Transverse colon (tissue), 4 donors: ENCODE data around the gene NEU2. TPM values are rescaled to one million over a fixed set of nuclear protein-coding genes. Genes with fewer than 3 reads are reported as not detected.
"Not testable (repeated sequence)": the region's sequence is repeated elsewhere in the genome, so short reads cannot be mapped to it uniquely, and the experiment has no call there.

ENCODE experiments used
- DNase-seq: peaks from one replicate; pipeline ENCODE4 v3.0.0-alpha.2; 2019
- H3K27ac ChIP-seq, 4 donors: fragments of 200-600 bp; sonication (generic); 2 replicates each; pipeline ENCODE4 v1.5.1; 2016 to 2018; ENCODE audit warnings: inconsistent platforms in 4 of 4
- H3K27me3 ChIP-seq: fragments of 200-600 bp; sonication (generic); 2 replicates; pipeline ENCODE4 v1.5.1; 2017; ENCODE audit warnings: inconsistent platforms
- H3K36me3 ChIP-seq, 4 donors: fragments of 200-600 bp; sonication (generic); 2 replicates each; pipeline ENCODE4 v1.5.1; 2017 to 2019; ENCODE audit warnings: inconsistent platforms in 4 of 4
- H3K4me1 ChIP-seq, 4 donors: fragments of 200-600 bp; sonication (generic); 2 replicates each; pipeline ENCODE4 v1.5.1; 2017 to 2020; ENCODE audit warnings: inconsistent platforms in 4 of 4
- H3K4me3 ChIP-seq, 4 donors: fragments of 200-600 bp; sonication (generic); 1 replicate in 1 of 4; 2 replicates in 3 of 4; pipeline versions ENCODE4 v1.5.1 to v1.6.1; 2017 to 2019; ENCODE audit warnings: inconsistent platforms in 4 of 4
- H3K9me3 ChIP-seq, 2 donors: fragments of 200-600 bp; sonication (generic); 2 replicates each; pipeline ENCODE4 v1.5.1; 2017 to 2019; ENCODE audit warnings: inconsistent platforms in 2 of 2
- EP300 ChIP-seq: sonication (generic); formaldehyde crosslinking; IDR thresholded peaks from one replicate; pipeline ENCODE4 v1.6.1; 2017; ENCODE audit warnings: antibody characterized with exemption, low read depth
- POLR2A ChIP-seq: fragments of 450-650 bp; IDR thresholded peaks from one replicate; pipeline ENCODE4 v1.6.1; 2016; ENCODE audit warnings: antibody characterized with exemption, mild to moderate bottlenecking, moderate library complexity
- POLR2AphosphoS5 ChIP-seq, 3 donors: sonication (generic); formaldehyde crosslinking; IDR thresholded peaks; one replicate each; pipeline ENCODE4 v1.6.1; 2016; ENCODE audit warnings: antibody characterized with exemption in 3 of 3
- WGBS, 2 donors: methylation state at CpG; one replicate each; pipeline ENCODE4 v1.1.5; 2018; ENCODE audit warnings: low coverage in 1 of 2; 5-methylcytosine and 5-hydroxymethylcytosine counted together
- in situ Hi-C, 4 donors: fragments of 200-750 bp; cut with MboI; loops; one replicate each; pipeline versions ENCODE4 v1.15.0 to v1.15.1; 2017; ENCODE audit warnings: low sequenced_read_pairs in 3 of 4, low pct_ligation_motif_present in 1 of 4, low pct_unique_long_range_greater_than_20kb in 1 of 4
- intact Hi-C: fragments of 100-400 bp; cut with DNase I; formaldehyde crosslinking; loops from one replicate; pipeline ENCODE4 v1.15.1; 2023; ENCODE audit warnings: low total_unique reads
- total RNA-seq, 4 donors: library from RNA; depleted of rRNA; stranded (reverse); fragments of >200 nt; gene quantifications; one replicate each; pipeline ENCODE4 v1.1.0, GENCODE V29; 2016
- TF ChIP-seq, protein P1 (sequence below), 5 experiments: fragments of 200-600 bp in 3 of 5; fragments of 450-650 bp in 2 of 5; sonication (generic) in 3 of 5; IDR thresholded peaks; 1 replicate in 2 of 5; 2 replicates in 3 of 5; pipeline ENCODE4 v1.5.1; 2016 to 2017; ENCODE audit warnings: antibody characterized with exemption in 5 of 5, inconsistent platforms in 3 of 5, mild to moderate bottlenecking in 2 of 5, moderate library complexity in 1 of 5

The NEU2 gene
- total RNA-seq, 4 donors from 2014 or later, result 0.41 TPM; not detected in 3

DNA sequence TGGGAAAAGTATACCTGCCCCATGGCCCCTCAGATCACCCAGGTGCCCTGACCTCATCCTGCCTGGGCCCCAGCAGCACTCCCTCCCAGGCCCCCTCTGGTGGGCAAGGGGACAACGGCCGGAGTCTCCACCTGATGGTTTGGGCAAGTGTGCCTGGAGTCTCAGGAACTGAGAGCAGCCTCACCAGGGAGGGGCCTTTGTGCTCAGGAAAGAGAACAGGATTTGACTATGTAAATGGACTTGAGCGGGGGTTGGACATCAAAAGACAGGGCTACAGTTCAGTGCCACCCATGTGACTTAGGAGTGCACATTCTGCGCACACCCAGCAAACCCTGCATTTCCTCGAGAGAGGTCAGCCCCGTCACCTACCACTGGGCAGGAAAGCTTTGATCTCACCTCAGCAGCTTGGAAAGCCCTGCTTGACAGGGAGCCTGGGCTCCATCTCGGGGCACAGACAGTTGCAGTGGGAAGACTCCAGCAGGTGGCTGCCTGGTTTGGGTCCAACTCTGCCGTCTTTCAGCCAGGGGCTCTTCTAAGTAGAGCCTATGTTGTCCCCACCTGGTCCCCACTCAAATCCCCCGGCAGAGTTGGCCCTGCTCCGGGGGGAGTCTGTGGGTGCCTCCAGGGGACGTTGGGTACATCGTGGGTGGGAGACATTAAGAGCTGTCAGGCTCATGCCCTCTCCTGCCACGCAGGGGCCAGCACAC, 30.9 kb downstream of the NEU2 start:
- DNase-seq, result peak; percentile 65
- Histone ChIP-seq H3K4me3 (peak overlapping the region in 1 of 4 donors; percentile 56), H3K9me3 (no peaks in the 10 kb centered on the region), H3K36me3 (no peaks in the 10 kb centered on the region), H3K27me3 (no peaks in the 10 kb centered on the region), H3K4me1 (peaks cover 0 to 37% (median 9%) of the 10 kb centered on the region in 4 donors), H3K27ac (peak overlapping the region; percentile 71 to 85 (median 82))
- in situ Hi-C loops, result no loop called here
- intact Hi-C loops, result no loop called here
- WGBS, 2 donors, result 59% methylated on average over 12 of the region's 13 CpGs; no CpG with 5 or more reads in 1 of the 2 donors
- TF ChIP-seq POLR2A, result no peak
- no peak for TF ChIP-seq EP300
- peak; percentile 11 to 59 (median 42) for TF ChIP-seq POLR2AphosphoS5 (IDR thresholded peaks at IDR 0.05)

- H3K4me3 ChIP-seq, result no peak overlapping the region
- DNase-seq, result no peak
- intact Hi-C loops (no loop called here), in situ Hi-C loops (no loop called here)
- no peaks in the 10 kb centered on the region for H3K27me3 ChIP-seq
- H3K36me3 ChIP-seq, result no peaks in the 10 kb centered on the region
- H3K27ac ChIP-seq, result peak overlapping the region; percentile 10 to 83 (median 68)
- H3K4me1 ChIP-seq, result peaks cover 0 to 41% (median 9%) of the 10 kb centered on the region in 4 donors
- TF ChIP-seq, protein P1, sequence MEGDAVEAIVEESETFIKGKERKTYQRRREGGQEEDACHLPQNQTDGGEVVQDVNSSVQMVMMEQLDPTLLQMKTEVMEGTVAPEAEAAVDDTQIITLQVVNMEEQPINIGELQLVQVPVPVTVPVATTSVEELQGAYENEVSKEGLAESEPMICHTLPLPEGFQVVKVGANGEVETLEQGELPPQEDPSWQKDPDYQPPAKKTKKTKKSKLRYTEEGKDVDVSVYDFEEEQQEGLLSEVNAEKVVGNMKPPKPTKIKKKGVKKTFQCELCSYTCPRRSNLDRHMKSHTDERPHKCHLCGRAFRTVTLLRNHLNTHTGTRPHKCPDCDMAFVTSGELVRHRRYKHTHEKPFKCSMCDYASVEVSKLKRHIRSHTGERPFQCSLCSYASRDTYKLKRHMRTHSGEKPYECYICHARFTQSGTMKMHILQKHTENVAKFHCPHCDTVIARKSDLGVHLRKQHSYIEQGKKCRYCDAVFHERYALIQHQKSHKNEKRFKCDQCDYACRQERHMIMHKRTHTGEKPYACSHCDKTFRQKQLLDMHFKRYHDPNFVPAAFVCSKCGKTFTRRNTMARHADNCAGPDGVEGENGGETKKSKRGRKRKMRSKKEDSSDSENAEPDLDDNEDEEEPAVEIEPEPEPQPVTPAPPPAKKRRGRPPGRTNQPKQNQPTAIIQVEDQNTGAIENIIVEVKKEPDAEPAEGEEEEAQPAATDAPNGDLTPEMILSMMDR (IDR thresholded peaks at IDR 0.05), result no peak
- no peak for TF ChIP-seq POLR2A
- no peak for TF ChIP-seq POLR2AphosphoS5 (IDR thresholded peaks at IDR 0.05)
- TF ChIP-seq EP300, result no peak
- no peaks in the 10 kb centered on the region for H3K9me3 ChIP-seq
- 80% methylated on average over 9 of the region's 9 CpGs; no CpG with 5 or more reads in 1 of the 2 donors for WGBS, 2 donors
These were observed 31.5 kb downstream of the NEU2 start for GRCh38 chr2:233063976-233064411.

DNA sequence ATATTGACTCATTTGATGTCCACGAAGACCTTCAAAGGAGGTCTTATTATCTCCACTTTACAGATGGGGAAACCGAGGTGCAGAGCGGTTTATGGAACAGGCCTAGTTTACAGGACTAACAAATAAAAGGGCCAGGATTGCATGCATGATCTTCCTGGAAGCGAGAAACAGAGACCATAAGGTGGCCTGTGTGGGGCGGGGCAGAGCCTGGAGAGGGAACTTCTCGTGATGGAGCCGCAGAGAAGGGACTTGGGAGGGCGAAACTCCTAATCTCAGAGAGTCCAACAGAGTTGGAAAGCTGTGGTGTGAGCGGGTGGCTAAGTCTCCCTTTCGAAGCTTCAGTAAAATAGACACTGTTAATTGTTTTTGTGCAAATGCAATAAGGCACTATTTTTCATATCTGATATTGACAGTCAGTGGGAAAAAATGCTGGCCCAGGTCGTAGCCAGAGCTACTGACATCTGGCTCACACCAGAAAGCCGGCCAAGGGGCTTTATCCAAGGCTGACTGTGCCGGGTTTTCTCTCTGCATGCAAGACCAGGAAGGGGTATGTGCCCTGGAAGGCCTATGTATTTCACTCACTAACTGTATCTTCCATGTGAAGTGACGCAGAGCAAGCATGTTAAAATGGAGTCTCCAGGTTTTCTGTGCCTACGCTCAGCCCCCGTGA, 32.2 kb downstream of the NEU2 start:
- H3K36me3 ChIP-seq, result no peaks in the 10 kb centered on the region
- no peak for TF ChIP-seq POLR2A
- no peak for TF ChIP-seq EP300
- no peak for TF ChIP-seq POLR2AphosphoS5 (IDR thresholded peaks at IDR 0.05)
- TF ChIP-seq, protein P1 (IDR thresholded peaks at IDR 0.05), result no peak
- no peaks in the 10 kb centered on the region for H3K27me3 ChIP-seq
- in situ Hi-C loops, result no loop called here
- H3K27ac ChIP-seq, result peak overlapping the region in 2 of 4 donors; percentile 11 to 65
- H3K4me1 ChIP-seq, result peaks cover 0 to 36% (median 7%) of the 10 kb centered on the region in 4 donors
- WGBS, 2 donors, result 79 to 84% methylated on average over 6 to 16 of the region's 16 CpGs
- H3K9me3 ChIP-seq, result no peaks in the 10 kb centered on the region
- intact Hi-C loops, result no loop called here
- DNase-seq, result no peak
- H3K4me3 ChIP-seq, result no peak overlapping the region

GRCh38 chr2:233065200-233065589, 32.7 kb downstream of the NEU2 start:
- H3K4me3 ChIP-seq, H3K9me3 ChIP-seq, H3K27me3 ChIP-seq, in situ Hi-C loops, H3K36me3 ChIP-seq, DNase-seq, intact Hi-C loops: not testable (repeated sequence)
- H3K27ac ChIP-seq, result peak overlapping the region in 1 of 4 donors; percentile 11
- 78 to 97% methylated on average over 4 of the region's 4 CpGs for WGBS, 2 donors
- peaks cover 0 to 34% (median 5%) of the 10 kb centered on the region in 4 donors for H3K4me1 ChIP-seq

DNA sequence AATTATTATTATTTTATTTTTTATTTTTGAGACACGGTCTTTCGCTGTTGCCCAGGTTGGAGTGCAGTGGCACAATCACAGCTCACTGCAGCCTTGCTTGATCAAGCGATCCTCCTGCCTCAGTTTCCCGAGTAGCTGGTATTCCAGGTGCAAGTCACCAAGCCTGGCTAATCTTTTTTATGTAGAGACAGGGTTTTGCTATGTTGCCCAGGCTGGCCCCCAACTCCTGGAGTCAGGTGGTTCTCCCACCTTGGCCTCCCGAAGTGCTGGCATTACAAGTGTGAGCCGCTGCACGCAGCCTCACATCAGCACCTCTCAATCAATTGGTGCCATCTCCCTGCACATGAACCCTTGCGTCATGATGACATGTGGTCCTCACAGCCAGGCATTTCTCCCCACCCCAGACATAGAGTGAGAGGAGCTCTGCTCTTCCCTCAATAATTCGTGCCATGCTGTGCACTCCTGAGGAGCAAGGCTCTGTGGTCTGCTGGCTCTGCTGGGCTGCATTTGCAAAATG, 33.5 kb downstream of the NEU2 start:
- H3K9me3 ChIP-seq, result no peaks in the 10 kb centered on the region
- DNase-seq, result no peak
- H3K27ac ChIP-seq, result no peak overlapping the region
- 84 to 95% methylated on average over 4 to 9 of the region's 9 CpGs for WGBS, 2 donors
- no peak overlapping the region for H3K4me3 ChIP-seq
- no peak for TF ChIP-seq POLR2A
- TF ChIP-seq, protein P1 (IDR thresholded peaks at IDR 0.05), result no peak
- no peak for TF ChIP-seq EP300
- no peak for TF ChIP-seq POLR2AphosphoS5 (IDR thresholded peaks at IDR 0.05)
- intact Hi-C loops, result no loop called here
- peaks cover 0 to 31% (median 5%) of the 10 kb centered on the region in 4 donors for H3K4me1 ChIP-seq
- no peaks in the 10 kb centered on the region for H3K27me3 ChIP-seq
- H3K36me3 ChIP-seq, result no peaks in the 10 kb centered on the region
- in situ Hi-C loops, result no loop called here
